GM08714 (cell line): ENCODE results near the gene GPR63.
A peak's percentile ranks its signal among the peaks of the same experiment; 100 is the strongest.

Source experiments
- H3K4me3 ChIP-seq: fragments of 200-500 bp; sonication (Bioruptor generic); 2 replicates; pipeline ENCODE4 v1.5.1; 2014; ENCODE audit warnings: mild to moderate bottlenecking, low read length, inconsistent platforms
- ZNF274 ChIP-seq: IDR thresholded peaks from 2 replicates; pipeline ENCODE4 v1.6.1; 2012; ENCODE audit warnings: mild to moderate bottlenecking, low read depth, low read length

The GPR63 gene

GRCh38 chr6:96795481-96795880 lies 41.8 kb downstream of the GPR63 start:
- no peak for TF ChIP-seq ZNF274
- H3K4me3 ChIP-seq = peak overlapping the region; percentile 43; the same call in 1 of the 2 replicates

- H3K4me3 ChIP-seq = peak overlapping the region; percentile 43; the same call in 1 of the 2 replicates
- TF ChIP-seq ZNF274 = no peak
These were observed 42.3 kb downstream of the GPR63 start for GRCh38 chr6:96794980-96795379.

- no peak overlapping the region for H3K4me3 ChIP-seq
- no peak for TF ChIP-seq ZNF274
These were observed 44.6 kb downstream of the GPR63 start for GRCh38 chr6:96792561-96793190.

GRCh38 chr6:96789871-96790270 lies 47.4 kb downstream of the GPR63 start:
- no peak for TF ChIP-seq ZNF274
- no peak overlapping the region for H3K4me3 ChIP-seq

- no peak for TF ChIP-seq ZNF274
- H3K4me3 ChIP-seq = no peak overlapping the region
These were observed 49.3 kb downstream of the GPR63 start for GRCh38 chr6:96787846-96788580.

- no peak overlapping the region for H3K4me3 ChIP-seq
- no peak for TF ChIP-seq ZNF274
These were observed 50.9 kb downstream of the GPR63 start for GRCh38 chr6:96786336-96786735.

GRCh38 chr6:96784650-96785049 lies 52.6 kb downstream of the GPR63 start:
- no peak for TF ChIP-seq ZNF274
- no peak overlapping the region for H3K4me3 ChIP-seq

- no peak for TF ChIP-seq ZNF274
These were observed 54.0 kb downstream of the GPR63 start for GRCh38 chr6:96783307-96783706.

GRCh38 chr6:96781557-96781956 lies 55.7 kb downstream of the GPR63 start:
- no peak overlapping the region for H3K4me3 ChIP-seq
- no peak for TF ChIP-seq ZNF274

More at GRCh38 chr6:96783307-96783706, 54.0 kb downstream of the GPR63 start:
- no peak overlapping the region for H3K4me3 ChIP-seq

- H3K4me3 ChIP-seq = no peak overlapping the region
- TF ChIP-seq ZNF274 = no peak
These were observed 60.2 kb downstream of the GPR63 start for GRCh38 chr6:96777113-96777512.

GRCh38 chr6:96775727-96776400 lies 61.4 kb downstream of the GPR63 start:
- TF ChIP-seq ZNF274 = no peak
- no peak overlapping the region for H3K4me3 ChIP-seq

GRCh38 chr6:96766769-96767168 lies 70.5 kb downstream of the GPR63 start:
- no peak overlapping the region for H3K4me3 ChIP-seq
- TF ChIP-seq ZNF274 = no peak

GRCh38 chr6:96762599-96762998 lies 74.7 kb downstream of the GPR63 start:
- no peak for TF ChIP-seq ZNF274
- H3K4me3 ChIP-seq = no peak overlapping the region

GRCh38 chr6:96761794-96762193 lies 75.5 kb downstream of the GPR63 start:
- H3K4me3 ChIP-seq = no peak overlapping the region
- no peak for TF ChIP-seq ZNF274
